GM21381 (cell line): ENCODE measurements around the gene MGAT5.

ENCODE experiments used
- ATAC-seq: cut with Tn5 transposase; IDR thresholded peaks from one replicate; pipeline ENCODE4 v1.9.1; 2021; ENCODE audit warnings: mild to moderate bottlenecking, moderate library complexity; ENCODE audit not compliant: unreplicated experiment

Gene MGAT5

GRCh38 chr2:134440336-134440909, 186.6 kb downstream of the MGAT5 start:
- ATAC-seq = no peak

DNA sequence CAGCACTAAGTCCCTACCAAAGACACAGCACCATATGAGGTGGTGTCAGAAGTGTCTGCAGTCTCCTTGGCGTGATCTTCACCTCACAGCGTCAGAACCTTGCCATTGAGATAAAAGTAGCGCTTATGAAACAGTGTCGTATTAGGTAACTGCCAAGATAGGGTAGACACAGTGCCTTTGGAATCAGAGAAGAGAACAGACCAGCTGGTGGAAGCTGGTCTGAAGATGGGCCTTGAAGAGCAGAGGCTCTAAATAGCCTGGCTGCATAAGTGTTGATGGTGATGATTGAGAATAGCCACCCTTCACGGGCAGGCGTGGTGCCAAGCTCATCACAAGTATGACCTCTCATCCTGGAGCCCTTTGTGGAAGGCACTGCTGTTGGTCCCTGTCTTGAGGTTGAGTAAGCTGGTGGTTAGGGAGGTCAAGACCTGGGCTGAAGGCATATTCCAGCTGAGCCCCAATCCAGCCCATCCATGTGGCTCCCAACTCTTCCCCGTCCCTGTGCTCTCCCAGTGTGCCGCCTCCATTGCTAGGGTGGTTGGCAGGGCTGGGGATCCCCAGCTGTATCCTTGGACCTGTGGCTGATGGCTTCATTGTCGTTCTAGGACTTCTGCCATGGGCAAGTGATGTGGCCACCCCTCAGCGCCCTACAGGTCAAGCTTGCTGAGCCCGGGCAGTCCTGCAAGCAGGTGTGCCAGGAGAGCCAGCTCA, 187.4 kb downstream of the MGAT5 start:
- no peak for ATAC-seq

DNA sequence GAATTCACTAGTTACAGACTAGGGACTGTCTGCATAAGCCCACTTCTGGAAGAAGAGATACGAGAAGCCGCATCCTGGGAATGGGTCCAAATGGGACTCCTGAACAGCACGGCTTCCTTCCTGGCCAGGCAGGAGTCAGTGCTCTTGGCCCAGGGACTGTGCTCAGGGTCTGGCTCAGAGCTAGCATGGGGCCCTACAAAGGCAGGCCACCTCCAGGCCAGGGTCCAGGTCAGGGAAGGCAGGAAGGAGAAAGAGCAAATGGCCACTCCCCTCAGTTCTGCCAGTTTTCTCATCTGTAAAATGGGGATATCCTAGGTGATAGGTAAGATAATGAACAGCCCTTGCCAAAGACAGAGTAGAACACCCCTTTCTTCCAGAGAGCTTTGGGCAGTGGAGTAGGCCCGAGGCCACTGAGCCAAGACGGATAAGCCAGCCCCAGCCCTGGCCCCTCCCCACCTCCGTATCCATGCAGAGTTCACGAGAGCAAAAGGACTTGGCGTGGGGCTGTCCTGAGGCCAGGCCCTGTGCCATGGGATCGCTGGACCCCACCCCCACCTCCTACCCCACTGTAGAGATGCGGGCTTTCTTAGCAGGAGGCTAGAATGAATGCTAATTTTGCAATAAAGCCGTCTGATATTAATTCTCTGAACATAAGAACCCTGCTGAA, 190.1 kb downstream of the MGAT5 start:
- no peak for ATAC-seq

DNA sequence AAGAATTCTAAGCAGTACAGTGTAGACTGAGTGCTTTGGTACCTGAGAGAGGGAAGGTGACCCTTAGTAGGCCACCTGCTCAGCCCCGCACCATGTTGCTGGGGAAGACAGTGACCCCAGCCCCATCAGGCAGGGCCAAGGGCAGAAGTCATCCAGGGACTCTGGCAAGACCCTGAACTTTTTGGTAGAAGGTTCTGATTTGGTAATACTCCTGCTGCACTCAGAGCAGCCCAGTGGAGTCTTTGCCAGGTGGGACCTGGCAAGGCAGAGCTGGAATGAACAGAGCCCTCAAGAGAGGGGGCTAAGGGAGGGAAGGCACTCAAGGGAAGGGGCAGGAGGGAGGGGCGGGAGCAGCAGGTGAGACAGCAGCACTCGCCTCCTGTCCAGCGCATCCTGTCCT, 191.2 kb downstream of the MGAT5 start:
- no peak for ATAC-seq

- no peak for ATAC-seq
These were observed 192.1 kb downstream of the MGAT5 start for GRCh38 chr2:134445985-134446382.

DNA sequence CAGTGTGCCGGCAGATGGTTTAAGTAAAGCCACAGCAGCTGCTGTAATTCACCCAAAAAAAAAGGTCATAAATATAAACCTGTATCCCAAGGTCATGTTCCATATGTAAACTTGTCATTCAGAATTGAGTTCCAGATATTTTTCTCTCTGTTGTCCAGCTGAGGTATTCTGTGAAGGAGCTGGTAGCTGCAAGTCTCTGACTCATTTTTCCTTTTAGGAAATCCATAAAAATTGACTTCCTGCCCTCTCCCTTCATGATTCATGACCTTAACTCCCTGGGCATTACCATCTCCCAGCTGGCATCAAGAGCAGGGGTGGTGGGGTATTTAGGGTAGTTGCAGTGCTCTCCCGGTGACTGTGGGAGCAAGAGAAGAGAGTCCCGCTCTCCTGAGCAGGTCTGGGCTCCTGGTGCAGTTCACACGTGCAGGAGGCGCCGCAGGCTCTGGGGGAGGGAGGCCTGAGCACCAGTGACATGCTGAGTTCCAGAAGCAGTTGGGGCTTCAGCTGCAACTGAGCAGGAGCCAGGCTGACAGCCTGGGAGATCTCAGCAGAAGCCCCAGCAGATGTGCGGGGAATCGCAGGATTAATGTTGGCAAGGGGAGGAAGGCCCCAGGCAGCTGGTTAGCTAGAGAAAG, 192.6 kb downstream of the MGAT5 start:
- no peak for ATAC-seq

DNA sequence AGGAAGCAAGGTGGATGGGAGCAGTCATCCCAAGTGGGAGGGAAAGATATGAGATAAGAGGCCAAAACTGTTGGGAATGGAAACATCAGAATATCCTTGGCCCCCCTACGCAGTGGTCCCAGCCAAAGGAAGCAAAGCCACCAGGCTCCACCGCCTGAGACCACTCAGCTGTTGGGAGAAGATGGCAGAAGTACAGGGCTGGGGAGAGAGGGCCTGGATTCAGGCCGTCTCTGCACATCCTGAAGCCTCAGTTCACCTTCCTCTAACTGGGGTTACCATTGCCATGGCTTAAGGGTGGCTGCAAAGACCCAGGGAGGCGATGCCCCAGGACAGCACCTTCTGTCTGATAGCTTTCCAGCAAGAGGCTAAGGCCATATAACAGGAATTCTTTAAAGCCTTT, 193.8 kb downstream of the MGAT5 start:
- ATAC-seq = no peak

GRCh38 chr2:134448650-134449049, 194.8 kb downstream of the MGAT5 start:
- ATAC-seq = no peak

GRCh38 chr2:134449157-134449556, 195.3 kb downstream of the MGAT5 start:
- ATAC-seq = no peak

DNA sequence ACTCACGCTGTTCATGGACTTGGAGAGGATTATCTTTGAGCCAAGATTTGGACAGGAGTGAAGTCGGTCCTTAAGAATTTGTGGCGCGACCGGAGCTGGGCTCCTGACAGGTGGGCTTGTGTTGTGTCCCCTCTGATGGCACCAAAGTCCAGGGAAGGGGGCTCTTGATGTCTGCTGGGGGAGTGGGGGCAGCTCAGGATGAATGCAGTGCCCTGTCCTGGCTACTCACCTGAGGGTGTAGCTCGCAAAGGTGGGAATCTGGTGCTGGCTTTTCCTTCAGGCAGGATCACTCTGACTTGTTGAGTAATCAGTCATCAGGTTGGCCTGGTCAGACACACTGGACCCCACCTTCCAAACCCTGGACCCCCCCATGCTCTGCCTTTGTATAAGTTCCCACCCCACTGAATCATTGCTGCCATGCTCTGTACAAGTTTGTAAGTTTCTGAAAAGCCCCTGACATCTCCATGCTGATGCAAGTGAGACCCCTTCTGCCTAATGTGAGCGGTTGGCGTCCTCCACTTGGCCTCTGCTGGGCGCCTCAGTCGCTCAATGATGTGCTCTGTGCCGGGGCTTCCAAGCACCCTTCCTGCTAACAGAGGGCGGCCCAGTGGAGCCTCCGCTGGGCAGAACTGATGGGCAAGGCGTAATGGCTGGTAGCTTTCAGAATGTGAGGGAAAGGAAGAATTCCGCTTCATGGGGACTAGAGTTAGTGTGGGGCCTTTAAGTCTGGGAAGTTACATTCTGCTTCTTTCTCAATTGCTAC, 196.1 kb downstream of the MGAT5 start:
- no peak for ATAC-seq

GRCh38 chr2:134451347-134451630, 197.4 kb downstream of the MGAT5 start:
- no peak for ATAC-seq

GRCh38 chr2:134452042-134452733, 198.3 kb downstream of the MGAT5 start:
- ATAC-seq = no peak

DNA sequence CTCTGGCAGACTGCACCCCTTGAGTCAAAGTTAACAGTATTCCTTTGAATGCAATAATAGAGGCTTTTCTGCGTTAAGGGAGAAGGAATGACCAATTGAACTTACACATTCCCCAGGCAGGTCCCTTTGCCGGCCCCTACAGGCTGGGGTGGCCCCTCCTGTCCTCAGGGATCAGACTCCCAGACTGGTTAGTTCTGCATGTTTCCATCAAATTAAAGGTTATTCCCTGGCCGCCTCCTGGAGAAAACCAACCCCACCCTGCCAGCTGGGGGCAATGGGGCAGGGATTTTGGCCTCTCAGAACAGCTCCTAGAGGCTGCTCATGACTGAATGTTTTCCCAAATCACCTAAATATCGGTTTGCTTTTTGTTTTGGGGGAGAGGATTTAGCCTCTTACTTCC, 199.6 kb downstream of the MGAT5 start:
- no peak for ATAC-seq

GRCh38 chr2:134453973-134454372, 200.1 kb downstream of the MGAT5 start:
- no peak for ATAC-seq

GRCh38 chr2:134454426-134454825, 200.6 kb downstream of the MGAT5 start:
- no peak for ATAC-seq

- no peak for ATAC-seq
These were observed 201.1 kb downstream of the MGAT5 start for GRCh38 chr2:134454931-134455330.

DNA sequence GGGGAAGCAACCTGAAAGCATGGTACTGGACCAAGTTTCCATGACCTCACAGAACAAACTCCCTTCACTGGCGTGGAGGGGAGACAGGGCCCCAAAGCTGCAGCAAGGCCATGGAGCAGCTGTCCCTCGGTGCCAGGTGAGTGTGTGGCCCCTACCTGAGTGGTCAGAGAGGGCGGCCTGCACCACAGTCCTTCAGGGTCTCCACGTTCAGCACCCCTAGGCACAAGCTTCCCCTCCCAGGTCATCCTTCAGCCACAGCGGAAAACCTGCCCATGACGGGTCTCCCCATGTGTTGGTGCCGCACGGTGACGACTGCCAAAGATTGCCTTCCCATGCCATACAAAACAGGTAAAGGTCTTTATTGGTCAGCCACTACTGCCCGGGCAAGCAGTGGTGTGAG, 201.6 kb downstream of the MGAT5 start:
- ATAC-seq = no peak

GRCh38 chr2:134457353-134457752, 203.5 kb downstream of the MGAT5 start:
- ATAC-seq = no peak

GRCh38 chr2:134457765-134458472, 204.0 kb downstream of the MGAT5 start:
- ATAC-seq = no peak

- ATAC-seq = no peak
These were observed 204.6 kb downstream of the MGAT5 start for GRCh38 chr2:134458473-134458853.
